Activated T-cell treated with anti-CD3 and anti-CD28 coated beads for 1 hour (primary cell): ENCODE data around the gene COL4A2.

Experiments used
- DNase-seq: peaks from one replicate; pipeline ENCODE4 v3.0.0-alpha.2; 2020; ENCODE audit warnings: low read depth

The COL4A2 gene

GRCh38 chr13:110290826-110291225, 16.3 kb upstream of the COL4A2 start:
- no peak for DNase-seq

GRCh38 chr13:110291286-110291685, 15.8 kb upstream of the COL4A2 start:
- no peak for DNase-seq

GRCh38 chr13:110293037-110293436, 14.0 kb upstream of the COL4A2 start:
- no peak for DNase-seq

- DNase-seq: no peak
Observed at GRCh38 chr13:110293649-110294048, 13.4 kb upstream of the COL4A2 start.

GRCh38 chr13:110294146-110294545, 12.9 kb upstream of the COL4A2 start:
- no peak for DNase-seq

GRCh38 chr13:110294622-110295021, 12.5 kb upstream of the COL4A2 start:
- no peak for DNase-seq

GRCh38 chr13:110297011-110297410, 10.1 kb upstream of the COL4A2 start:
- no peak for DNase-seq

- no peak for DNase-seq
Observed at GRCh38 chr13:110297766-110298504, 9.1 kb upstream of the COL4A2 start.

- DNase-seq: no peak
Observed at GRCh38 chr13:110298505-110299282, 8.4 kb upstream of the COL4A2 start.

GRCh38 chr13:110299283-110299840, 7.7 kb upstream of the COL4A2 start:
- DNase-seq: no peak

- no peak for DNase-seq
Observed at GRCh38 chr13:110300090-110300815, 6.8 kb upstream of the COL4A2 start.

- DNase-seq: no peak
Observed at GRCh38 chr13:110301083-110301482, 6.0 kb upstream of the COL4A2 start.

GRCh38 chr13:110301606-110302553, 5.2 kb upstream of the COL4A2 start:
- no peak for DNase-seq

GRCh38 chr13:110302997-110303396, 4.1 kb upstream of the COL4A2 start:
- no peak for DNase-seq

- DNase-seq: no peak
Observed at GRCh38 chr13:110303644-110304043, 3.4 kb upstream of the COL4A2 start.

GRCh38 chr13:110304256-110304655, 2.8 kb upstream of the COL4A2 start:
- no peak for DNase-seq

- DNase-seq: no peak
Observed at GRCh38 chr13:110305001-110305400, 2.1 kb upstream of the COL4A2 start.

GRCh38 chr13:110305544-110305943, 1.5 kb upstream of the COL4A2 start:
- DNase-seq: no peak

- DNase-seq: no peak
Observed at GRCh38 chr13:110305949-110306339, 1.1 kb upstream of the COL4A2 start.

- DNase-seq: no peak
Observed at GRCh38 chr13:110306340-110306959, 634 bp upstream of the COL4A2 start.
